Heart left ventricle (tissue), 13 donors: Measurements from ENCODE around the gene HSPB2.

ENCODE experiments used
- POLR2A ChIP-seq, 2 donors: fragments of 450-650 bp; IDR thresholded peaks; one replicate each; pipeline ENCODE4 v1.6.1; 2017; ENCODE audit warnings: antibody characterized with exemption in 2 of 2, mild to moderate bottlenecking in 2 of 2, moderate library complexity in 2 of 2
- TF ChIP-seq, protein P1 (sequence below), 12 donors: fragments of 200-600 bp; sonication (generic) in 4 of 12; IDR thresholded peaks; one replicate each; pipeline versions ENCODE4 v1.5.0 to v1.8.0; 2018 to 2022; ENCODE audit warnings: antibody characterized with exemption in 12 of 12, mild to moderate bottlenecking in 5 of 12
- donor health status: ischemic (EF 13 %, LVEDD 7.1; RV severe dilation, severe dysfunction).
- donor health status: DM: no; HTN: yes; CAD: no.
- donor health status: DM: no; HTN: no; CAD: no.
- donor health status: ischemic (EF 25% LVEDD 6.9; RV normal size, moderate dysfunction).
- donor health status: ischemic (EF 25% LVEDD 5.7; RV mildly dilated, moderate dysfunction).
- donor health status: ischemic (EF 35%, LVEDD 5.7; RV mildly dilated, moderate dysfunction).
- donor health status: nonischemic (EF 11% LVEDD 7.7; RV severe dilation, severe dysfunction).
- donor health status: DM: yes; HTN: yes; CAD: no.
- donor health status: PGD.
- donor health status: ischemic (EF 29% LVEDD 5.4; RV normal size, mild dysfunction).
- donor health status: nonischemic (EF 23%, LVEDD 6.1; RV moderate dilation, normal function).

DNA sequence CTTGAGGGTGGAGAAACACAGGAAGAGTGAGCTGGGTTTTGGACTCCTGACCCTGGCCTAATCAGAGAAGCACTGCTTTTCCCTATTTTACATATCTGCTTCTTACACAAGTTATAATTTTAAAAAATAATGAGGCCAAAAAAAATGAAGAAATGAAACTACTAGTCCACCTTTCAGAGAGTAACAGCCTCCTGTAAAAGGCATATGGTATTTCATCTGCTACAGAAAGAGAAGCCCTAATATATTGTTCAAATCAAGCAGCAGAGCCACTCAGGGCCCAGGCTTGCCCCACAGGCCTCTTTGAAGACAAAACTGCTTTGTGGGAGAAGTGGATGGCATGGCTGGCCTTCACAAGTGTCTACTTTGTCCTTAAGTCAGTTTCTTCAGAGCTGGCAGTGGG is 34.6 kb downstream of the HSPB2 start:
- TF ChIP-seq, protein P1, sequence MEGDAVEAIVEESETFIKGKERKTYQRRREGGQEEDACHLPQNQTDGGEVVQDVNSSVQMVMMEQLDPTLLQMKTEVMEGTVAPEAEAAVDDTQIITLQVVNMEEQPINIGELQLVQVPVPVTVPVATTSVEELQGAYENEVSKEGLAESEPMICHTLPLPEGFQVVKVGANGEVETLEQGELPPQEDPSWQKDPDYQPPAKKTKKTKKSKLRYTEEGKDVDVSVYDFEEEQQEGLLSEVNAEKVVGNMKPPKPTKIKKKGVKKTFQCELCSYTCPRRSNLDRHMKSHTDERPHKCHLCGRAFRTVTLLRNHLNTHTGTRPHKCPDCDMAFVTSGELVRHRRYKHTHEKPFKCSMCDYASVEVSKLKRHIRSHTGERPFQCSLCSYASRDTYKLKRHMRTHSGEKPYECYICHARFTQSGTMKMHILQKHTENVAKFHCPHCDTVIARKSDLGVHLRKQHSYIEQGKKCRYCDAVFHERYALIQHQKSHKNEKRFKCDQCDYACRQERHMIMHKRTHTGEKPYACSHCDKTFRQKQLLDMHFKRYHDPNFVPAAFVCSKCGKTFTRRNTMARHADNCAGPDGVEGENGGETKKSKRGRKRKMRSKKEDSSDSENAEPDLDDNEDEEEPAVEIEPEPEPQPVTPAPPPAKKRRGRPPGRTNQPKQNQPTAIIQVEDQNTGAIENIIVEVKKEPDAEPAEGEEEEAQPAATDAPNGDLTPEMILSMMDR (IDR thresholded peaks at IDR 0.05) = no peak
- TF ChIP-seq POLR2A (IDR thresholded peaks at IDR 0.05) = no peak
